NCI-H2029 treated with DMSO at 0.1 percent for 48 hours (cell line): ENCODE results near the gene SPAG9.

ENCODE experiments used
- DNase-seq: peaks from one replicate; lab custom pipeline; 2025; lab: John Stamatoyannopoulos, UW

SPAG9 gene

GRCh38 chr17:51044976-51045375 is 75.7 kb downstream of the SPAG9 start:
- DNase-seq = no peak

GRCh38 chr17:51036084-51036483 is 84.6 kb downstream of the SPAG9 start:
- DNase-seq = no peak

GRCh38 chr17:51035431-51035830 is 85.2 kb downstream of the SPAG9 start:
- DNase-seq = no peak

- no peak for DNase-seq
These were observed 85.9 kb downstream of the SPAG9 start for GRCh38 chr17:51034800-51035199.

DNA sequence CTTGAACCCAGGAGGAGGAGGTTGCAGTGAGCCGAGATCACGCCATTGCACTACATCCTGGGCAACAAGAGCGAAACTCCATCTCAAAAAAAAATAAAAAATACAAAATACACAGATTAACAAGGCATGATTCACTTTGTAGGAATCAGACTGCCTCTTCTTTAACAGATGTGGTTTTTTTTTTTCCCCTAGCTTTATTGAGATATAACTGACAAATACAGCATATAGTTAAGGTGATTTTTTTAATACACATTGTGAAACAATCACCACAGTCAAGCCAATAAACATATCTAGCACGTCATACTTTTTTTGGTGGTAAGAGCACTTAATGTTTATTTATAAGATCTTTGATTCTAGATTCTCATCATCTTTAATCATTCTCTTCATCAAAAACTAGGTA is 87.8 kb downstream of the SPAG9 start:
- DNase-seq = no peak

DNA sequence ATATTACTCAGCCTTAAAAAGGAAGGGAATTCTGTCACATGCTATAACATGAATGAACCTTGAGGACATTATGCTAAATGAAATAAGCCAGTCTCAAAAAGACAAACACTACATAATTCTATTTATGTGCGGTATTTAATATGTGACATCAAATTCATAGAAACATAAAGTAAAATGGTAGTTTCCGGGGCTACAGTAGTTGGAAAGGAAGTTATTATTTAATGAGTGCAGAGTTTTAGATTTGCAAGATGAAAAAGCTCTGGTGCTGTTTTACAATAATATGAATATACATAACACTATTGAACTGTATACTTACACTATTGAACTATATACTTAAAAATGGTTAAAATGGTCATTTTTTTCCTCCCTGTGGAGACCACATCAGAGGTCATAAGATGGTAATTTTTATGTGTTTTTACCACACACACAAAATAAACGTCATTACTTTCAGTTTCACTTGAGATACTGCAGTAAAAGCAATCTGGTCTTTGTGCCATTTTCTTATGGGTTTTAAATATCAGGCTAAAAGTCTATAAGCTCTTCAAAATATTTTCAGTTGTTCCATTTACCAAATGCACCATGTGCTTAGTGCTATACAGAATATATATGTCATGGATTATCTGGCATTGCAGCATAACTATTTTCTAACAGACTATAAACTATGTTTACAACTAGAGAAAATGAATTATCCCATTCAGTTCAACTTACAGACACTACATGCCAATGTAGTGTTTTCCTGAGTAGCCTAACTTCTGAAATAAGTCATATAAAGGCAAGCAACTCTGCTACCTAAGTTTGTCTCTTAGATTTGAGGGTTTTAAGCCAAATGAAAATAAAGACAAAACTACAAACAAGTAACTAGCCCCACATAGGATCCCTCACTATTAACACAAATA is 90.9 kb downstream of the SPAG9 start:
- no peak for DNase-seq

- DNase-seq = no peak
These were observed 91.5 kb downstream of the SPAG9 start for GRCh38 chr17:51029142-51029541.

- no peak for DNase-seq
These were observed 92.3 kb downstream of the SPAG9 start for GRCh38 chr17:51028176-51028863.

GRCh38 chr17:51018541-51018940 is 102.1 kb downstream of the SPAG9 start:
- no peak for DNase-seq

DNA sequence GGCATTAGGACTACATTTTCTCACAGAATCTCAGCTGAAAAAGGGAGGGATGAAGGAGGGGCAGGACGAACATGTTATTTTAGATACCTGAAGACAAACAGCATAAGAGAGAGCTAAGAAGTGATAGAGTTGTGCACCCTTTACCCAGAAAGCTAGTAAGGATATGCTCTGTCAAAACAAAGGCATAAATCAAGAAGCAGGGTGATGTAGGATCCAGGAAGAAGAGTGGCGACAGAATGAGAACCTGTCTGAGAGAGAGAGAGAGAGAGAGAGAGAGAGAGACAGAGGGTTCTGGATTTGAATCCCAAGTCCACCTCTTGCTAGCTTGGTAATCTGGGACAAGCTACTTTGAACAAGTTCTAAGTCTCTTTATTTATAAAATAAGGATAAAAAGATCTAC is 103.4 kb downstream of the SPAG9 start:
- no peak for DNase-seq

- no peak for DNase-seq
These were observed 104.6 kb downstream of the SPAG9 start for GRCh38 chr17:51016099-51016498.

GRCh38 chr17:51015145-51015558 is 105.5 kb downstream of the SPAG9 start:
- DNase-seq = peak; percentile 47

GRCh38 chr17:51014129-51014528 is 106.5 kb downstream of the SPAG9 start:
- no peak for DNase-seq

DNA sequence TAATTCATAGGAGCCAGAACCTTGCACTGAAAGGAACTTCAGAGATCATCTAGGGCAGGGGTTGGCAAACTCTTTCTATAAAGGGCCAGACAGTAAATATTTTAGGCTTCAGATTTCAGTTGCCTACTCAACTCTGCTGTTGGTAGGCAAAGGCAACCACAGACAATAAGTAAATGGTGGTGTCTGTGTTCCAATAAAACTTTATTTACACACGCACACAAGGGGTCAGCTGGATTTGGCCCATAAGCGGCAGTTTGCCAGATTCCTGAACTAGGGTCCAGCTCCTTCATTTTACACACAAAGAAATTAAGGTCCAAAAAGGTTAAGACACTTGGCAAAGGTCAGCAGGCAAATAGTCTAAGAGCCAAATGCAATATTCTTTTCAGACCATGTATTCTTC is 107.3 kb downstream of the SPAG9 start:
- no peak for DNase-seq

- DNase-seq = no peak
These were observed 108.1 kb downstream of the SPAG9 start for GRCh38 chr17:51012538-51012937.

DNA sequence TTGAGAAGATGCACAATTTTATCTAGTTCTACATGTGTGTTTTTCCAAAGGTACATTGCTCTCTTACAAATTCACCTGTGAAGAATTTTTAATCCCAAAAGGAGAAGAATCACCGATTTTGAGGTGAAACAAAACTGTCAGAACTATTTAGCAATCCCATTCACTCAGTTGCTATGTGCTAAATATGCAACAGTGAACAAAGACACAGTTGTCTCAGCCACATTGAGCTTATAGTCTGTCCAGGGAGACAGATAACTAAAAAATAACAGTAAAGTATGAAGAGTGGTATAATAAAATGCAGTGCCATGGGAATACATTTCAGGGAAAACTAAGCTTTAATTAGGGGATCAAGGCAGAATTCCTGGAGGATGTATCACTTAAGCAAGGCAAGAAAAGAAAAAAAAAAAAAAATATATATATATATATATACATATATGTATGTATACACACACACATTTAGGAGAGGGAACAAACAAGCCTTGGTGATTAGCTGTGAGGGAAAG is 110.4 kb downstream of the SPAG9 start:
- no peak for DNase-seq

DNA sequence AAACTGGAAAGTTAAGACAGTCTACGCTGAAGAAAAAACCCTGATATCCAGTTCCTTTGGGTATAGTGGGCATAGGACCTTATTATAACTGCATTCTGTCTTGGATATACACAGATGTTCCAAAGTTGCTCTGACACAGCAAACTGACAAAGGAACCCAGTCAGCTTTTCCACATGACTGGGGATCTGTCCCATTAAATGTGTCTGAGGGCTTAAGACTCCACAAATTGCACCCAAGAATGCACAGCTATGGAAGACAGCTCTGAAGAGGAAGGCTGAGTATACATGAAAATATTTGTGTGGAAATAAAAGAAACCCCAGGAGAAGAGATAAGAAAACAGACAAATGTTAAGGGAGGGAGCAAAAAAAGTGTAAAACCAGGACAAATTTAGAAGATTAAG is 114.1 kb downstream of the SPAG9 start:
- no peak for DNase-seq

- no peak for DNase-seq
These were observed 114.9 kb downstream of the SPAG9 start for GRCh38 chr17:51005768-51006167.

- no peak for DNase-seq
These were observed 116.4 kb downstream of the SPAG9 start for GRCh38 chr17:51004249-51004648.

DNA sequence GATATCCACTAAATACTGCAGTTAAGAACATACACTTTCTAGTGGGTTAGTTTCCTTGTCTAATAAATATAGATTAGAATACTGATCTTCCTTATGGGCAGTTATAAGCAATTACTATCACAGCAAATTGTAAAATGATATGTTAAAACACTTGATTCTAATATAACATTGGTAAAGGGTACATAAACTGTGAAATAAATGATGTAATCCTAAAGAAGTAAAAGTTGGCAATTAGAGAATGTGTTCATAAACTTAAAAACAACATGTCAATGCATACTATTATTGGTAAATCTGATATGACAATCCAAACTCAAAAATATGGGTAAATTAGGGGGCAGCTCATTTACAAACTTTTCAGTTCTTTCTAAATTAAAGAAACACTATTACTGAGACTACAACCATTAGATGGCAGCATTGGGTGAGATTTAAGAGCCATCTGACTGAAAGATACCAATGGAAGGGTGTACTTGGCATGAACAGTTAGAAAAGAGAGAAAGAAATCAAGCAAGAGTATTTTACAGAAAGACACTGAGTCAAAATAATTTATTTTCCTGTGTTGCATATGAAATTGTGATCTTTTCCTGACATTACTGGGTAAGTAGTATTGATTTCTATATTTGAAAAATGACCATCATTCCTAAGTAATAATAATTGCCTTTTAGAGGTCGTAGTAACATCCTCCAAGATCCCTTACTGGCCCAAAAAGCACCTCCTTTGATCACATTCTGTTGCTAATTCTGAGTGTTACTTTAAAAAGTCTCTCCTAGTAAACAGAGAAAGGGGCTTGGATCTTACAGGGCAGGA is 119.6 kb downstream of the SPAG9 start:
- peak; percentile 52 for DNase-seq

GRCh38 chr17:50995668-50996067 is 125.0 kb downstream of the SPAG9 start:
- no peak for DNase-seq

- DNase-seq = no peak
These were observed 127.1 kb downstream of the SPAG9 start for GRCh38 chr17:50993544-50993943.
